GM13977 (cell line): ENCODE data around the gene CYP2W1.

ENCODE experiments used
- DNase-seq: peaks from one replicate; pipeline ENCODE4 v3.0.0; 2012; ENCODE audit warnings: low spot score
- in situ Hi-C: fragments of 300-500 bp; cut with MboI; formaldehyde crosslinking; loops from one replicate; pipeline ENCODE4 v1.12.0; 2022; ENCODE audit warnings: low sequenced_read_pairs, low pct_unique_long_range_greater_than_20kb, mixed read lengths, inconsistent platforms; ENCODE audit not compliant: unreplicated experiment
- TF ChIP-seq, protein P1 (sequence below): IDR thresholded peaks from 2 replicates; pipeline ENCODE4 v1.5.1; 2012; ENCODE audit warnings: mild to moderate bottlenecking, control low read depth; ENCODE audit not compliant: insufficient read depth; ENCODE audit errors: extremely low read depth, missing control alignments

Gene CYP2W1

DNA sequence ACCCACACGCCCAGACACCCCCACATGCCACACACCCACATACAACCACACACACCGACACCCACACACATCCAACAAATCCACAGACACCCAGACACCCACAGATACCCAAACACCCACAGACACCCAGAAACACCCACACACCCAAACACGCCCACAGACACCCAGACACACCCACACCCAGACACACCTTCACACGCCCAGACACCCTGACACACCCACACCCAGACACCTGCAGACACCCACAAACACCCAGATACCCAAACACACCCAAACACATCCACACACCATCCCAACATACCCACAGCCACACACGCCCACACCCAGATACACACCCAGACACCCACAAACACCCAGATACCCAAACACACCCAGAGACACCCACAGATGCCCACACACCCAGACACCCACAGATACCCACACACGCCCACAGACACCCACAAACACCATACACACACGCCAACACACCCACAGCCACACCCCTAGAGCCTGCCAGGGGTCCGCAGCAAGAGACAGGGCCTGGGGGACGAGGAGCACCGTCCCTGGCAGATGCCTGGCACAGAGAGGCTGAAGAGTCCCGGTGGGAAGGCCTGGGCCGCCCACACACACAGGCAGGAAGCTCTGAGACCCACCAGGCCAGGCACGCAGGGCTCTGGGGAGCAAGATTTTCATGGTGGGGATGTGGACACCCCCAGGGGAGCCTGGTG lies 28.5 kb downstream of the CYP2W1 start:
- DNase-seq = no peak
- TF ChIP-seq, protein P1, sequence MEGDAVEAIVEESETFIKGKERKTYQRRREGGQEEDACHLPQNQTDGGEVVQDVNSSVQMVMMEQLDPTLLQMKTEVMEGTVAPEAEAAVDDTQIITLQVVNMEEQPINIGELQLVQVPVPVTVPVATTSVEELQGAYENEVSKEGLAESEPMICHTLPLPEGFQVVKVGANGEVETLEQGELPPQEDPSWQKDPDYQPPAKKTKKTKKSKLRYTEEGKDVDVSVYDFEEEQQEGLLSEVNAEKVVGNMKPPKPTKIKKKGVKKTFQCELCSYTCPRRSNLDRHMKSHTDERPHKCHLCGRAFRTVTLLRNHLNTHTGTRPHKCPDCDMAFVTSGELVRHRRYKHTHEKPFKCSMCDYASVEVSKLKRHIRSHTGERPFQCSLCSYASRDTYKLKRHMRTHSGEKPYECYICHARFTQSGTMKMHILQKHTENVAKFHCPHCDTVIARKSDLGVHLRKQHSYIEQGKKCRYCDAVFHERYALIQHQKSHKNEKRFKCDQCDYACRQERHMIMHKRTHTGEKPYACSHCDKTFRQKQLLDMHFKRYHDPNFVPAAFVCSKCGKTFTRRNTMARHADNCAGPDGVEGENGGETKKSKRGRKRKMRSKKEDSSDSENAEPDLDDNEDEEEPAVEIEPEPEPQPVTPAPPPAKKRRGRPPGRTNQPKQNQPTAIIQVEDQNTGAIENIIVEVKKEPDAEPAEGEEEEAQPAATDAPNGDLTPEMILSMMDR = no peak
- in situ Hi-C loops = no loop called here

DNA sequence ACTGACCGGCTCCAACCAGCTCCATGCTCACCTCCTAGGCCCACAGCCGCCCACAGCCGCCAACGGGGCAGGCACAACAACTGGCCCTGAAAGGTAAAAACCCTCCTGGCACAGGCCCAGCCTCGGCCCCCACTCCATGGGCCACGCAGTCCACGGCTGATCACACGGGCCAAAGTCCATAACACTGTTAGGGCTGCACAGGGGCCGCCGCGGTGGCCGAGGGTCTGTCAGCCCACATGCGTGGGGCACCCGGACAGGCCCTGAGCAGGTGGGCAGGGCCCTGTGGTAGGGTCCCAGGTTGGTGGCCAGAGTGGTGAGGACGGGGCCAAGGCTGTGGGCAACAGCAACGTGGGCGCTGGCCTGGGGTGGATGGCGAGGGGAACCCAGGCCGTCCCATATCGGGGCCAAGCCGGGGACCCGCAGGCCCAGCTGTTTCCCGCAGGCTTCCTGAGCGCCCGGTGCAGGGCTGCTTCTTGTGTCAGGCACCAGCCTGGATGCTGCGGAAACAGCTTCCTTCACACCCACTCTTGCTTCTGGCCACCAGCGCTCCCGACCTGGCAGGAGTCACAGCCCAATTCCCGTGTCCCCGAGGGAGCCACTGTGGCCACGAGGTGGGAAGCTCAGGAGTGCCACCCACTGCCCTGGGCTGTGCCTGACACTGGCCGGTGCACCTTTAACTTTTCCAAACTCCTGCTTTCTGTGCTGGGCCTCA lies 29.2 kb downstream of the CYP2W1 start:
- no peak for DNase-seq
- TF ChIP-seq, protein P1 = no peak
- in situ Hi-C loops = no loop called here

DNA sequence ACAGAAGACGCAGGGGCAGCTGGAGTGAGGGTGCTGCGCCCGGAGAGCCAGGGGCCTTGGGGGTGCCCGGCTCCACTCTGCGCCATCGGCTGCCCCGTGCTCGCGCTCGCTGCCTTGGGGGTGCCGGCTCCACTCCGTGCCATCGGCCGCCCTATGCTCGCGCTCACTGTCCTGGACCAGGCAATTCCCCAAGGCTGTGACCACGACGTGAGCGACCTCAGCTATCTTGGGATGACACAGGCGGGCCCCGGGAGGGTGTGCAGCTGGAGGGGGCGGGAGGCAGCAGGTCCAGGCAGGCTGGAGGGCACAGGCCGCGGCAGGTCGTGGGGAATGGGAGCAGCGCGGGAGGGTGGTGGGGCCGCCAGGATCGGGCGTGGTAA lies 29.7 kb downstream of the CYP2W1 start:
- DNase-seq = no peak
- TF ChIP-seq, protein P1 = no peak
- in situ Hi-C loops = no loop called here

DNA sequence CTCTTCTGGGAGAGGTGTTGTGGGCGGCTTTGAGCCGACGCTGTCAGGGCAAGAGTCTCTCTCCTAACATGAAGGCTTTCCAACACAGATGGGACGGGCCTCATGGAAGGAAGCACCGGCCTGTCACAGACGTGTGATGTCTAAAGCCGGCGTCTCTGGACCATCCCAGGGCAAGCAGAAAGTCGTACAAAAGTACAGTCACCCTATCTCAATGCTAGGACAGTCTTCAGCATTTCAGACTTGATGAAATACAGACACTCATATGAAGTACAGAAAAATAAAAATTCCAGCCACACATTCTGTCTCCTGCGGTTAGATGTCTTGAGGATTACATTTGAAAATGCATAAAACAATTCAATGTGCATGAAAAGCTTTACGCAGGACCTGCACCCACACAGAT lies 30.6 kb downstream of the CYP2W1 start:
- TF ChIP-seq, protein P1 = no peak
- in situ Hi-C loops = no loop called here
- no peak for DNase-seq

DNA sequence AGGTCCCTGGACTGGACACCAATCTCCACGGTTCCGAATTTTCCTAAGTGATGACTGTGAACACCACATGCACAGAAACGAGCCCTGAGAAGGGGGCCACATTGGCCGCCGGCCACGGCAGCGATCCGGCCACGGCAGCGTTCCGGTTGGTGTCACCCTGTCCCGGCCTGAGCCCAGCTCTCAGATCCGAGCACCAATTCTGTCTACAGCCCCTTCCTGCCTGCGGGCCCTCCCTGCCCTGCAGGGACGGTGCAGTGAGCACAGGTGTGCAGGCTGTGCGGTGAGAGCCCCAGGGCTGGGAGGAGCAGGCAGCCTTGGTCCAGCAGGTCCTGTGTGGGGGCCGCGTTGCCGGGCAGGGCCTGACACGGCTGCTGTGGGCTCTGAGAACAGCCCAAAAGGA lies 31.7 kb downstream of the CYP2W1 start:
- in situ Hi-C loops = no loop called here
- TF ChIP-seq, protein P1 = no peak
- no peak for DNase-seq

DNA sequence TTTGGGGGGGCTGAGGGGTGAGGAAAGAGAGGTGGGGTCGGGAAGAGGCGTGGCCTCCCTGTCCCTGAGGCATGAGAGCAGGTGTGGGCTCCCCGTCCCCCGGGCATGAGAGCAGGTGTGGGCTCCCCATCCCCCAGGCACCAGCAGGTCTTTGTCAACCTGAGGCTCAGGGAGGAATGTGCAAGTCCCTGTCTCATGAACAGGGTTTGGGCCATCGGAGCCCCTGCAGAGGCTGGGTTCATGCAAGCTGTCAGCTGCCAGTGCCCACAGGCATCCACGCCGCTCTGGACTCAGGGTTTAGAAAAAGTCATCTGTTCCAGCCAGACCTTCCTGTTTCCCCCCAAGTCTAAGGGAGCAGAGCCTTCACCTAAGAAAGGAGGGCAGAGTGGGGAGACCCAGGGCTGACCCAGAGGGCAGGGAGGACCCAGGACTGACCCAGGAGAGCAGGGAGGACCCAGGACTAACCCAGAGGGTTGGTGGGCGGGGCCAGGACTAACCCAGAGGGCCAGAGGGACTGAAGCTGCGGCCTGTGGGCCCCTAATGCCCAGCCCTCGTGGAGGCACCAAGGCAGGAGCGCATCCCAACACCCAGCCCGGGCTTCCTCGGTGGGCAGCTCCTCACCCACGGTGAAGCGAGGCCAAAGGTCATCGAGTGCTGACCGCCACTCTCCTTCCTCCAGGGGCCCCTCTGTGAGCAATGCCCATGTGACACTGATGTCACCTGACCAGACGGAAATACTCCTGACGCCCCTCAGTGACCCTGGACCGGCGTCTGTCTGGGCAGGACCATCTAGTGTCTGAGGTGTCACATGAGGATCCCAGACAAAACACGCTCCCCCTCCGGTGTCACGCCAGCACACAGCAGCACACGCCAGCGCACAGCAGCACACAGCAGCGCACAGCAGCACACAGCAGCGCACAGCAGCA lies 32.5 kb downstream of the CYP2W1 start:
- TF ChIP-seq, protein P1 = no peak
- DNase-seq = no peak
- in situ Hi-C loops = no loop called here
